ENCODE data around the gene SND1. TPM values are rescaled to one million over a fixed set of nuclear protein-coding genes. Genes with fewer than 3 reads are reported as not detected.
"Not testable (repeated sequence)": the region's sequence is repeated elsewhere in the genome, so short reads cannot be mapped to it uniquely, and the experiment has no call there.

SND1 gene
- total RNA-seq, 2 donors from 2014 or later = 91.0 to 111 TPM

DNA sequence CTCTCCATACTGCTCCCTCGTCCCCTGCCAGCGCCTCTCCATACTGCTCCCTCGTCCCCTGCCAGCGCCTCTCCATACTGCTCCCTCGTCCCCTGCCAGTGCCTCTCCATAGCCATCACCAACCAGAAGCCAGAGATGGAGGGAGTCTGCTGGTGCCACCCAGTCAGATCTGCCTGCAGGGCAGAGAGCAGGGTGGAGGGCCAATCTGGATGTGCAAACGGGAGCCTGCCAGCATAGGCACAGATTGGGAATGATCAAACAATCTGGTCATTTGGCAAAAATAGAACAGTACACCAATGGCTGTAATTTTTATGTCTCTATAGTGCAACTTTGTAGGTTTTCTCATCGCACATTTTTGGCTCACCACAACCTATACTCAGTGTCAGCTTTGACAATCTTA lies 456.1 kb downstream of the SND1 start:
- TF ChIP-seq, protein P1, sequence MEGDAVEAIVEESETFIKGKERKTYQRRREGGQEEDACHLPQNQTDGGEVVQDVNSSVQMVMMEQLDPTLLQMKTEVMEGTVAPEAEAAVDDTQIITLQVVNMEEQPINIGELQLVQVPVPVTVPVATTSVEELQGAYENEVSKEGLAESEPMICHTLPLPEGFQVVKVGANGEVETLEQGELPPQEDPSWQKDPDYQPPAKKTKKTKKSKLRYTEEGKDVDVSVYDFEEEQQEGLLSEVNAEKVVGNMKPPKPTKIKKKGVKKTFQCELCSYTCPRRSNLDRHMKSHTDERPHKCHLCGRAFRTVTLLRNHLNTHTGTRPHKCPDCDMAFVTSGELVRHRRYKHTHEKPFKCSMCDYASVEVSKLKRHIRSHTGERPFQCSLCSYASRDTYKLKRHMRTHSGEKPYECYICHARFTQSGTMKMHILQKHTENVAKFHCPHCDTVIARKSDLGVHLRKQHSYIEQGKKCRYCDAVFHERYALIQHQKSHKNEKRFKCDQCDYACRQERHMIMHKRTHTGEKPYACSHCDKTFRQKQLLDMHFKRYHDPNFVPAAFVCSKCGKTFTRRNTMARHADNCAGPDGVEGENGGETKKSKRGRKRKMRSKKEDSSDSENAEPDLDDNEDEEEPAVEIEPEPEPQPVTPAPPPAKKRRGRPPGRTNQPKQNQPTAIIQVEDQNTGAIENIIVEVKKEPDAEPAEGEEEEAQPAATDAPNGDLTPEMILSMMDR (IDR thresholded peaks at IDR 0.05) = no peak
- H3K27me3 ChIP-seq (replicated peaks; ENCODE audit: insufficient read depth) = no peaks in the 10 kb centered on the region
- DNase-seq (ENCODE audit: low spot score) (no peak), ATAC-seq (ENCODE audit: insufficient number of reproducible peaks, low FRiP score, low read depth) (no peak)
- H3K27ac ChIP-seq = no peak overlapping the region
- H3K4me3 ChIP-seq = no peak overlapping the region
- H3K4me1 ChIP-seq (ENCODE audit: control insufficient read depth in 1 of 2, low read depth in 2 of 2) = peaks cover 4 to 14% of the 10 kb centered on the region in 2 donors
- H3K36me3 ChIP-seq = no peaks in the 10 kb centered on the region
- H3K9me3 ChIP-seq = no peaks in the 10 kb centered on the region

DNA sequence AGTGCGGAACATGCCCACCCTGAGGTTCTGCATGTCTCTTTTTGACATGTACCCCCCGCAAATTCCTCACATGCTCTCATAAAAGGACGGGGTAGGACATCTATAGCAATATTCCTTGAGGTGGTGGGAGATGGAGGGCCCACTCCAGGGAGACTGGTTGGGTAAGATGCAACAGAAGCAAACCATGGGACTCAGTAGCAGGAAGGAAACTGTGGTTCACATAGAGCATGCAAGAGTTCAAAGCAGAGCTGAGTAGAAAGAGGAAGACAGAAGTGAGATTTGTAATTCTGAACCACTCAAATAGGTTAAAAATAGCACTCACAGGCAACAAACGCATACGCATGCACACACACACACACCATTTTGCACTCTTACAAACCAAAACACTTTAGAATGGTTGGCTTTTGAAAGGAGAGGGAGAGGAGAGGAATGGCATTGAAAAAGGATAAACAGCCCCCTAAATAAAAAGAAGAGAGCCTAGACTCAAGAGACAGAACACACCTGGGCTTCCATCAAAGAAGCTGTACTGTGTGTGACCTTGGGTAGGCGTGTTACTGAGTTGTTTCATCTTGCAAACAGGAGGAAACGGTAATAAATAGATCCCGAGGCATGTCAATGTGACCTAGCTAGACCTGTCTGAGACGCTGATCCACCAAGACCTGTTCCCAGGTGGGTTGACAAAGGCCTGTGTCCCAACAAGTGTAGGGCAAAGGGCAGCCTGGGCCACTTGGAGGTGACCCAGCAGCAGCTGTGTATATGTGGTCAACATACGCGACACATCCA lies 456.8 kb downstream of the SND1 start:
- DNase-seq (ENCODE audit: low spot score) (no peak), ATAC-seq (ENCODE audit: insufficient number of reproducible peaks, low FRiP score, low read depth) (no peak)
- TF ChIP-seq, protein P1 (IDR thresholded peaks at IDR 0.05) = no peak
- Histone ChIP-seq H3K36me3 (no peaks in the 10 kb centered on the region), H3K4me1 (ENCODE audit: control insufficient read depth in 1 of 2, low read depth in 2 of 2) (peaks cover 4 to 7% of the 10 kb centered on the region in 2 donors), H3K27ac (no peak overlapping the region), H3K4me3 (no peak overlapping the region), H3K27me3 (replicated peaks; ENCODE audit: insufficient read depth) (no peaks in the 10 kb centered on the region), H3K9me3 (no peaks in the 10 kb centered on the region)

DNA sequence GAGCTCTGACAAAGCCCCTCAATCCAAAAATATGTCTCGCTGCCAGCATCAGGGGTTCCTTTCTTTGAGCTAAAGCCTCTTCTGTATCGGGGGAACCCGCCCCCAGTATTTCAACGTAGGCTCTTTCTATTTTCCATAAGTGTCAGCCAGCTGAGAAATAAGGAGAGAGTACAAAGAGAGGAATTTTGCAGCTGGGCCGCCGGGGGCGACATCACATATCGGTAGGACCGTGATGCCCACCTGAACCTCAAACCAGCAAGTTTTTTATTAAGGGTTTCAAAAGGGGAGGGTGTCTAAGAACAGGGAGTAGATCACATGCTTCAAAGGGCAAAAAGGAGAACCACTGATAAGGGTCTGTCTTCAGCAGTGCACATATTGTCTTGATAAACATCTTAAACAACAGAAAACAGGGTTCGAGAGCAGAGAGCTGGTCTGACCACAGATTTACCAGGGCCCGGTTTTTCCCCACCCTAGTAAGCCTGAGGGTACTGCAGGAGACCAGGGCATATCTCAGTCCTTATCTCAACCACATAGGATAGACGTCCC lies 457.5 kb downstream of the SND1 start:
- not testable (repeated sequence) for H3K4me3 ChIP-seq; H3K9me3 ChIP-seq; H3K27me3 ChIP-seq (replicated peaks; ENCODE audit: insufficient read depth); H3K36me3 ChIP-seq; H3K4me1 ChIP-seq (ENCODE audit: control insufficient read depth in 1 of 2, low read depth in 2 of 2); ATAC-seq (ENCODE audit: insufficient number of reproducible peaks, low FRiP score, low read depth); H3K27ac ChIP-seq; DNase-seq (ENCODE audit: low spot score)

DNA sequence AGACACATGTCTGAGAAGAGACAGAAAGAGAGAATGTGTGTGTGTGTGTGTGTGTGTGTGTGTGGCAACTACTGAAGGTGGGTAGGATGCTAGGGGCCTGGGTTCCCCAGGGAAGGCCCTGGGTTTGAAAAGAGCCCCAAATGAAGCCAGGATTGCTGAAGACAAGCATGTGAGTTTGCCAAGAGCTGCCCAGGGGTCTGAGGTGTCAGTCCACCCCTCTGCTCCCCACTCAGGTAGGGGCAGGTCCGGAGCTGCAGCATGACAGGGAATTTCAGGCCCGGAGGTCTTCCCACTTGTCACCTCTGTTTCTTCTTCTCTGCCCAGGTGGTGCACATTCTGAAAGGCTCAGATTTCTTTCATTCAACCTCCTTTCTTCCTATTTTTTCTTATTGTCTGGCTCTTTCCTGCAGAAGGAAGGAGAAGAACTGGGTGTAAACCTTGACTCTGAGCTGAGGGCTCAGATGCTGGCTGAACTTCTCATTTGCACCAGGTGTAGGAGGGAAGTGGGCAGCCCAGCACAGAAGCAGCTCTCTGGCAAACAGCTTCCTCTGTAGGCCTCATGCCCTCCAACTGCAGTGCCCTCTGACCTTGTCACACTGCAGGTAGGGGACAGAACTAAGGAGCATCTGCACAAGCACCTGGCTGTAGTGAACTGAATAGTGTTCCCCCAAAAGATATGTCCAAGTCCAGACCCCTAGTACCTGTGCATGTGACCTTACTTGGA lies 458.8 kb downstream of the SND1 start:
- H3K27ac ChIP-seq = no peak overlapping the region
- ATAC-seq (ENCODE audit: insufficient number of reproducible peaks, low FRiP score, low read depth) = no peak
- H3K36me3 ChIP-seq = no peaks in the 10 kb centered on the region
- TF ChIP-seq, protein P1 (IDR thresholded peaks at IDR 0.05) = no peak
- no peak for DNase-seq (ENCODE audit: low spot score)
- H3K27me3 ChIP-seq (replicated peaks; ENCODE audit: insufficient read depth) = no peaks in the 10 kb centered on the region
- no peaks in the 10 kb centered on the region for H3K9me3 ChIP-seq
- no peak overlapping the region for H3K4me3 ChIP-seq
- no peaks in the 10 kb centered on the region for H3K4me1 ChIP-seq (ENCODE audit: control insufficient read depth in 1 of 2, low read depth in 2 of 2)

DNA sequence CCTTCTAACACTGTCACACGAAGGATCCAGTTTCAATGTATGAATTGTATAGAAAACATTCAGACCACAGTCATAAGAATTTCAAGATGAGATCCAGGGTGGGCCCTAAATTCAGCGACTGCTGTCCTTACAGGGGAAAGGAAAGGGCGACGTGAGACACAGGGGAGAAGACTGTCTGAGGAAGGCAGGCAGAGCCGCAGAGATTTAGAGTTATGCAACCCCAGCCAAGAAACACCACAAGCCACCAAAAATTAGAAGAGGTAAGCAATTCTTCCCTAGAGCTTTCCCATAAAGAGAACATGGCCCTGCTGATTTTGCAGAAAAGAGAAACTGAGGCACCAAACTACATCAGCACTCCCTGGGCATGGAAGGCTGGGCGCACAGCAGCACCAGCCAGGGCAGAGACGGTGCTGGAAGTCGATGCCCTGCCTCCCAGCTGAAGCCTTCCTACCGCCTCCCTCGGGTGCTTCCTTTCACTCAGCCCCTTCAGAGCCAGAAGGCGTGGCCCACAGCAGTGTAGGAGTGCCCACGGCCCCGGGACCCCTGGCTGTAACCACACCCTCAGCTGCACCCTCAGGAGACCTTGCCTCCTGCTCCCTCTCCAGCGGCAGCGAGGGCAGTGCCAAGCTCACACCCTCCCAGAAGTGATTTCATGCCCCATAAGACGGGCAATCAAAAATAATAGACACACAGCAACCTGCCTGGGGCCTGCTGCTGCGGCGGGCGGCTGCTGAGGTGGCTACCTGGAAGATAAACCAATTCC lies 460.2 kb downstream of the SND1 start:
- H3K9me3 ChIP-seq = no peaks in the 10 kb centered on the region
- ATAC-seq (ENCODE audit: insufficient number of reproducible peaks, low FRiP score, low read depth) = no peak
- TF ChIP-seq, protein P1 (IDR thresholded peaks at IDR 0.05) = no peak
- no peak overlapping the region for H3K4me3 ChIP-seq
- H3K4me1 ChIP-seq (ENCODE audit: control insufficient read depth in 1 of 2, low read depth in 2 of 2) = no peaks in the 10 kb centered on the region
- no peaks in the 10 kb centered on the region for H3K27me3 ChIP-seq (replicated peaks; ENCODE audit: insufficient read depth)
- no peak overlapping the region for H3K27ac ChIP-seq
- H3K36me3 ChIP-seq = no peaks in the 10 kb centered on the region
- no peak for DNase-seq (ENCODE audit: low spot score)
